SH-SY5Y (cell line): Measurements from ENCODE around the gene EIPR1.

Source experiments
- GATA2 ChIP-seq: IDR thresholded peaks from 2 replicates; pipeline ENCODE4 v1.6.1; 2011; ENCODE audit warnings: mild to moderate bottlenecking, low read depth, low read length
- GATA3 ChIP-seq: IDR thresholded peaks from 2 replicates; pipeline ENCODE4 v1.6.1; 2011; ENCODE audit warnings: low read depth, mild to moderate bottlenecking, low read length, moderate library complexity

- no peak for TF ChIP-seq GATA3
- TF ChIP-seq GATA2 = no peak
Observed at GRCh38 chr2:3324404-3325281, 53.0 kb downstream of the EIPR1 start.
